B cell (primary cell): Measurements from ENCODE around the gene SLC25A2. TPM values are rescaled to one million over a fixed set of nuclear protein-coding genes. Genes with fewer than 3 reads are reported as not detected.
A peak's percentile ranks its signal among the peaks of the same experiment; 100 is the strongest.

Source experiments
- ATAC-seq: fragments of 200-7000 bp; cut with Tn5 transposase; one replicate; pipeline ENCODE4 v1.10.0; 2021; ENCODE audit warnings: low read depth, mild to moderate bottlenecking, moderate number of reproducible peaks, moderate library complexity
- CTCF ChIA-PET: fragments of 350-600 bp; sonication (Branson Sonifier 250); formaldehyde crosslinking; loops from one replicate; lab custom pipeline; 2021; ENCODE audit warnings: antibody characterized with exemption, inconsistent platforms; lab: Charles Lee
- POLR2A ChIA-PET: fragments of 350-600 bp; sonication (Branson Sonifier 250); formaldehyde crosslinking; loops from one replicate; lab custom pipeline; 2021; ENCODE audit warnings: antibody characterized with exemption; lab: Charles Lee
- DNase-seq: peaks from one replicate; pipeline ENCODE4 v3.0.0; 2013
- H2AFZ ChIP-seq: 2 replicates; pipeline ENCODE4 v1.6.1; 2012; ENCODE audit warnings: mild to moderate bottlenecking, low read depth, low read length; ENCODE audit not compliant: insufficient read depth, poor library complexity, severe bottlenecking
- H3K27ac ChIP-seq, 2 donors: 1 replicate in 1 of 2; 2 replicates in 1 of 2; pipeline ENCODE4 v1.5.1; 2012 to 2013; ENCODE audit warnings: low read length in 2 of 2, mild to moderate bottlenecking in 2 of 2, moderate library complexity in 1 of 2
- H3K27me3 ChIP-seq, 4 experiments: fragments of 200-600 bp in 1 of 4; sonication (generic) in 1 of 4; replicated peaks in 1 of 4; 1 replicate in 2 of 4; 2 replicates in 2 of 4; pipeline versions ENCODE4 v1.6.1 to v1.7.0; 2013 to 2016; ENCODE audit warnings: low read length in 3 of 4, mild to moderate bottlenecking in 2 of 4, mixed read lengths in 1 of 4, moderate library complexity in 1 of 4; ENCODE audit not compliant: insufficient read depth in 4 of 4, control insufficient read depth in 3 of 4; ENCODE audit errors: control extremely low read depth in 1 of 4
- H3K36me3 ChIP-seq, 2 experiments: replicated peaks in 1 of 2; 1 replicate in 1 of 2; 2 replicates in 1 of 2; pipeline versions ENCODE4 v1.6.1 to v1.7.1; 2013; ENCODE audit warnings: low read length in 1 of 2; ENCODE audit not compliant: insufficient read depth in 2 of 2, control insufficient read depth in 1 of 2; ENCODE audit errors: control extremely low read depth in 1 of 2, extremely low read depth in 1 of 2
- H3K4me1 ChIP-seq, 2 donors: fragments of 200-600 bp in 1 of 2; sonication (generic) in 1 of 2; 1 replicate in 1 of 2; 2 replicates in 1 of 2; pipeline versions ENCODE4 v1.5.1 to v1.6.1; 2013 to 2017; ENCODE audit warnings: low read length in 2 of 2; ENCODE audit not compliant: control insufficient read depth in 2 of 2, insufficient read depth in 2 of 2
- H3K4me2 ChIP-seq: replicated peaks from 2 replicates; pipeline ENCODE3; 2012; ENCODE audit warnings: mild to moderate bottlenecking, low read depth, low read length; ENCODE audit not compliant: poor library complexity, severe bottlenecking
- H3K4me3 ChIP-seq, 5 experiments: fragments of 200-600 bp in 1 of 5; sonication (generic) in 1 of 5; 1 replicate in 3 of 5; 2 replicates in 2 of 5; pipeline versions ENCODE4 v1.5.1 to v1.7.0; 2011 to 2016; ENCODE audit warnings: low read length in 4 of 5, mild to moderate bottlenecking in 4 of 5, low read depth in 2 of 5, control low read depth in 1 of 5, moderate library complexity in 1 of 5; ENCODE audit not compliant: insufficient read depth in 1 of 5; ENCODE audit errors: control extremely low read depth in 1 of 5, extremely low read depth in 1 of 5
- H3K79me2 ChIP-seq: fragments of 200-600 bp; sonication (generic); one replicate; pipeline ENCODE4 v1.6.0; 2016; ENCODE audit warnings: low read length; ENCODE audit not compliant: control insufficient read depth, insufficient read depth
- H3K9ac ChIP-seq: fragments of 200-600 bp; sonication (generic); 2 replicates; pipeline ENCODE4 v1.6.1; 2017; ENCODE audit warnings: mild to moderate bottlenecking, low read length, moderate library complexity
- H3K9me3 ChIP-seq, 3 donors: one replicate each; pipeline versions ENCODE4 v1.6.1 to v1.7.1; 2013; ENCODE audit warnings: low read length in 2 of 3; ENCODE audit not compliant: control insufficient read depth in 2 of 3, insufficient read depth in 1 of 3; ENCODE audit errors: control extremely low read depth in 1 of 3
- H4K20me1 ChIP-seq: 2 replicates; pipeline ENCODE4 v1.6.0; 2012; ENCODE audit warnings: mild to moderate bottlenecking, low read length; ENCODE audit not compliant: insufficient read depth, control insufficient read depth, poor library complexity, severe bottlenecking
- H3K27ac Mint-ChIP-seq: one replicate; pipeline ENCODE4 v1.8.0; 2021; ENCODE audit warnings: mixed read lengths
- H3K27me3 Mint-ChIP-seq: one replicate; pipeline ENCODE4 v1.8.0; 2021; ENCODE audit warnings: mixed read lengths
- H3K4me1 Mint-ChIP-seq: one replicate; pipeline ENCODE4 v1.8.0; 2021; ENCODE audit warnings: mixed read lengths
- H3K4me3 Mint-ChIP-seq: one replicate; pipeline ENCODE4 v1.8.0; 2021; ENCODE audit warnings: mixed read lengths
- H3K9me3 Mint-ChIP-seq: one replicate; pipeline ENCODE4 v1.8.0; 2022; ENCODE audit warnings: mixed read lengths; ENCODE audit not compliant: insufficient read depth
- CTCF ChIP-seq: fragments of 200-600 bp; IDR thresholded peaks from one replicate; pipeline ENCODE4 v1.8.0; 2022; ENCODE audit warnings: antibody characterized with exemption, mild to moderate bottlenecking
- EZH2 ChIP-seq: IDR thresholded peaks from 2 replicates; pipeline ENCODE4 v1.6.1; 2012; ENCODE audit warnings: borderline replicate concordance, low read depth, mild to moderate bottlenecking, moderate library complexity, low read length; ENCODE audit not compliant: insufficient read depth, poor library complexity, severe bottlenecking
- WGBS: methylation state at CpG from one replicate; pipeline ENCODE4 v1.1.5; 2013; ENCODE audit warnings: missing lambda C conversion rate; ENCODE audit not compliant: insufficient coverage; 5-methylcytosine and 5-hydroxymethylcytosine counted together
- intact Hi-C: fragments of 100-400 bp; cut with micrococcal nuclease; formaldehyde crosslinking; loops from one replicate; pipeline ENCODE4 v1.10.0; 2022
- polyA plus RNA-seq: library from polyadenylated mRNA; depleted of rRNA; stranded (reverse); fragments of >200 nt; gene quantifications from 2 replicates; pipeline ENCODE4 v1.2.3, GENCODE V29; 2012
- total RNA-seq, 2 donors: library from RNA; stranded (reverse); fragments of 120-200 nt in 1 of 2; gene quantifications; 1 replicate in 1 of 2; 2 replicates in 1 of 2; pipeline versions ENCODE4 v1.2.3 to v1.2.4, GENCODE V29; 2013 to 2022

SLC25A2 gene
- total and polyA plus RNA-seq, 2 donors (not counting 1 experiment from before 2014, with no cell fraction given) = 0.12 to 3.6 TPM

GRCh38 chr5:141320225-141321169 lies 16.6 kb upstream of the SLC25A2 start, which contains the start of gene TAF7:
Gene TAF7, minus strand, starts transcription at chr5:141320784. Its CDS starts 740 bp downstream, at chr5:141320044.
- peaks cover 9 to 19% of the 10 kb centered on the region in 2 experiments for H3K36me3 ChIP-seq
- Mint-ChIP-seq H3K4me3 (peak within 1 kb of the TSS; percentile 96), H3K4me1 (peaks cover 28% of the 10 kb centered on the region), H3K27me3 (no peaks in the 10 kb centered on the region), H3K27ac (peak within 1 kb of the TSS; percentile 98), H3K9me3 (peaks cover 19% of the 10 kb centered on the region)
- H3K9ac ChIP-seq = peak within 1 kb of the TSS; percentile 89
- no peaks in the 10 kb centered on the region for H3K27me3 ChIP-seq
- intact Hi-C loops = loop anchor here (1.0 to 10.0 kb wide), 11 partner anchors 94 to 1450 kb away; partner anchors contain the start of genes ANKHD1, APBB3, ARHGAP26 and DELE1
- peaks cover 37% of the 10 kb centered on the region for H3K79me2 ChIP-seq
- H3K4me1 ChIP-seq = peaks cover 17 to 20% of the 10 kb centered on the region in 2 donors
- H4K20me1 ChIP-seq = no peaks in the 10 kb centered on the region
- TF ChIP-seq EZH2 (no peak), CTCF (peak; percentile 89)
- ChIA-PET CTCF (interaction anchor here (0.6 to 4.4 kb wide), 30 partner anchors 9 to 700 kb away, joined by 3 to 37 read pairs (median 5); partner anchors contain the start of genes DIAPH1, FCHSD1, PCDHGA1 and PCDHGA10), POLR2A (interaction anchor here (0.5 to 1.5 kb wide), 6 partner anchors 244 to 1544 kb away, joined by 3 to 6 read pairs (median 6); partner anchors contain the start of genes ANKHD1, DIAPH1, FCHSD1 and RNF14)
- H3K9me3 ChIP-seq = peaks cover 22 to 60% (median 57%) of the 10 kb centered on the region in 3 donors
- H3K4me2 ChIP-seq = peak within 1 kb of the TSS; percentile 74
- WGBS = 3% methylated on average over 64 of the region's 67 CpGs
- peak within 1 kb of the TSS; percentile 95 to 96 for H3K27ac ChIP-seq
- ATAC-seq (peak; percentile 90), DNase-seq (peak; percentile 96)
- peak within 1 kb of the TSS; percentile 99 for H2AFZ ChIP-seq
- peak within 1 kb of the TSS; percentile 78 to 100 (median 97) for H3K4me3 ChIP-seq
